GM23338 (cell line): ENCODE results near the gene C11orf16. TPM values are rescaled to one million over a fixed set of nuclear protein-coding genes. Genes with fewer than 3 reads are reported as not detected.

Experiments used
- ATAC-seq: fragments of 200-7000 bp; cut with Tn5 transposase; 3 replicates; pipeline ENCODE4 v1.9.1; 2020
- DNase-seq: peaks from one replicate; pipeline ENCODE4 v3.0.0-alpha.2; 2015; ENCODE audit warnings: low spot score
- H2AFZ ChIP-seq: fragments of 200-600 bp; sonication (generic); 2 replicates; pipeline ENCODE4 v1.8.0; 2016; ENCODE audit warnings: antibody characterized with exemption, mild to moderate bottlenecking, moderate library complexity
- H3F3A ChIP-seq: fragments of 200-600 bp; sonication (generic); replicated peaks from 2 replicates; pipeline ENCODE4 v1.8.0; 2017; ENCODE audit warnings: antibody characterized with exemption, mixed run types, low read depth
- H3K27ac ChIP-seq: fragments of 200-600 bp; sonication (generic); 2 replicates; pipeline ENCODE4 v1.6.1; 2016; ENCODE audit warnings: low read depth
- H3K27me3 ChIP-seq: fragments of 200-600 bp; sonication (generic); 2 replicates; pipeline ENCODE4 v1.8.0; 2016; ENCODE audit warnings: mild to moderate bottlenecking, mixed run types, moderate library complexity; ENCODE audit not compliant: insufficient read depth
- H3K36me3 ChIP-seq: fragments of 200-600 bp; sonication (generic); 2 replicates; pipeline ENCODE4 v1.8.0; 2016; ENCODE audit warnings: mild to moderate bottlenecking; ENCODE audit not compliant: insufficient read depth
- H3K4me1 ChIP-seq: fragments of 200-600 bp; sonication (generic); 2 replicates; pipeline ENCODE4 v1.8.0; 2016; ENCODE audit warnings: mild to moderate bottlenecking, moderate library complexity; ENCODE audit not compliant: insufficient read depth
- H3K4me2 ChIP-seq: fragments of 200-600 bp; sonication (generic); 2 replicates; pipeline ENCODE4 v1.7.1; 2017; ENCODE audit warnings: mixed run types
- H3K4me3 ChIP-seq: fragments of 200-600 bp; sonication (generic); 2 replicates; pipeline ENCODE4 v1.6.1; 2016; ENCODE audit warnings: mixed run types
- H3K79me2 ChIP-seq: fragments of 200-600 bp; sonication (generic); replicated peaks from 2 replicates; pipeline ENCODE4 v1.8.0; 2017; ENCODE audit warnings: mild to moderate bottlenecking; ENCODE audit not compliant: insufficient read depth
- H3K9me2 ChIP-seq: fragments of 200-600 bp; sonication (generic); 2 replicates; pipeline ENCODE4 v1.8.0; 2017; ENCODE audit not compliant: insufficient read depth
- H4K20me1 ChIP-seq: fragments of 200-600 bp; sonication (generic); replicated peaks from 2 replicates; pipeline ENCODE4 v1.8.0; 2017; ENCODE audit warnings: mild to moderate bottlenecking; ENCODE audit not compliant: insufficient read depth
- H3K27ac Mint-ChIP-seq: 2 replicates; pipeline ENCODE4 v1.8.0; 2020; ENCODE audit warnings: inconsistent platforms, mild to moderate bottlenecking, moderate library complexity, mixed read lengths
- H3K27me3 Mint-ChIP-seq: 3 replicates; pipeline ENCODE4 v1.8.0; 2022; ENCODE audit warnings: low read depth, mild to moderate bottlenecking, moderate library complexity, mixed read lengths, inconsistent platforms; ENCODE audit not compliant: insufficient read depth, poor library complexity
- H3K36me3 Mint-ChIP-seq: 3 replicates; pipeline ENCODE4 v1.8.0; 2021; ENCODE audit warnings: low read depth, mild to moderate bottlenecking, inconsistent platforms, moderate library complexity, mixed read lengths
- H3K4me1 Mint-ChIP-seq: 3 replicates; pipeline ENCODE4 v1.8.0; 2020; ENCODE audit warnings: mild to moderate bottlenecking, inconsistent platforms, mixed read lengths
- H3K4me3 Mint-ChIP-seq: 3 replicates; pipeline ENCODE4 v1.8.0; 2021; ENCODE audit warnings: moderate library complexity, mild to moderate bottlenecking, inconsistent platforms, mixed read lengths
- H3K9me3 Mint-ChIP-seq: 3 replicates; pipeline ENCODE4 v1.8.0; 2020; ENCODE audit warnings: moderate library complexity, mild to moderate bottlenecking, inconsistent platforms, mixed read lengths
- CREB1 ChIP-seq: fragments of 250-450 bp; sonication (Bioruptor Pico); IDR thresholded peaks from 2 replicates; pipeline ENCODE4 v1.5.0; 2020; ENCODE audit warnings: low read depth, mild to moderate bottlenecking, moderate library complexity
- NANOG ChIP-seq: IDR thresholded peaks from 2 replicates; pipeline ENCODE4 v1.6.1; 2016; ENCODE audit warnings: antibody characterized with exemption, borderline replicate concordance
- POLR2AphosphoS5 ChIP-seq: IDR thresholded peaks from 2 replicates; pipeline ENCODE4 v1.6.1; 2016; ENCODE audit warnings: antibody characterized with exemption, low read depth
- STAT1 ChIP-seq: IDR thresholded peaks from one replicate; pipeline ENCODE4 v1.6.1; 2016; ENCODE audit warnings: antibody characterized with exemption; ENCODE audit not compliant: unreplicated experiment
- ZNF114 ChIP-seq: fragments of 250-450 bp; sonication (Bioruptor Pico); IDR thresholded peaks from 2 replicates; pipeline ENCODE4 v1.5.0; 2020; ENCODE audit warnings: mild to moderate bottlenecking, moderate library complexity
- ZNF331 ChIP-seq: fragments of 250-450 bp; sonication (Bioruptor Pico); IDR thresholded peaks from 2 replicates; pipeline ENCODE4 v1.5.0; 2020; ENCODE audit warnings: low read depth, mild to moderate bottlenecking, moderate library complexity
- polyA plus RNA-seq: library from polyadenylated mRNA; unstranded; fragments of >200 nt; fragmentation: Nextera tagmentation; extraction: Ambion mirVana; gene quantifications from 2 replicates; pipeline ENCODE4 v1.2.1, GENCODE V29; 2016
- total RNA-seq: library from RNA; depleted of rRNA; stranded (reverse); fragments of >200 nt; shearing (Covaris generic); gene quantifications from 2 replicates; pipeline ENCODE4 v1.2.3, GENCODE V29; 2014
- TF ChIP-seq, protein P1 (sequence below): fragments of 250-450 bp; sonication (Bioruptor Pico); IDR thresholded peaks from 2 replicates; pipeline ENCODE4 v1.5.0; 2020; ENCODE audit warnings: mild to moderate bottlenecking, moderate library complexity
- TF ChIP-seq, protein P2 (sequence below): IDR thresholded peaks from one replicate; pipeline ENCODE4 v1.6.1; 2018; ENCODE audit warnings: antibody characterized with exemption; ENCODE audit not compliant: unreplicated experiment

Gene C11orf16
- total and polyA plus RNA-seq, 2 experiments from 2014 or later, result not detected

DNA sequence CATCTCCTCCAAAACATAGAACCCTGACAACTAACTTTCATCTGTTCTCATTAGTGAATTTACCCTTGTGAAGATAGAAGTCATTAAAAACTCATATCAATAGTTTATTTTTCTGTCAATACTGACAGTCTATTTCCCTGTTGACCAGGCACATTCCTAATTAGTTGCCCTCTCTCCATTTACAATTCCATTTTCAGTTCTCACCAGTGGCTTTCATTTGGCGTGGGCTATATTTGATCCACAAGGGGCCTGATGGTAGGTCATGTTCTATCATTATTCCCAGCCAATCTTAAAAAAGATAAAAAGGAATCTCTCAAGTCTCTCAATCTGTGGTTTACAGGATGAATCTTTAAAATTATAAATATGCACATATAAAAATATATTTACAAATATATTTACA is 25.6 kb downstream of the C11orf16 start:
- no peaks in the 10 kb centered on the region; the same call in 2 of the 3 replicates for H3K36me3 Mint-ChIP-seq
- Histone ChIP-seq H3F3A (peaks cover 4% of the 10 kb centered on the region; the same call in 1 of the 2 replicates), H3K79me2 (no peaks in the 10 kb centered on the region), H3K4me2 (no peak overlapping the region), H3K36me3 (no peaks in the 10 kb centered on the region), H3K27ac (no peak overlapping the region), H2AFZ (no peak overlapping the region), H3K27me3 (peaks cover 25% of the 10 kb centered on the region), H4K20me1 (no peaks in the 10 kb centered on the region), H3K9me2 (no peaks in the 10 kb centered on the region), H3K4me3 (no peak overlapping the region), H3K4me1 (peaks cover 8% of the 10 kb centered on the region)
- H3K27ac Mint-ChIP-seq, result no peak overlapping the region
- H3K9me3 Mint-ChIP-seq, result no peaks in the 10 kb centered on the region
- H3K4me1 Mint-ChIP-seq, result peaks cover 9% of the 10 kb centered on the region
- peaks cover 14% of the 10 kb centered on the region for H3K27me3 Mint-ChIP-seq
- ATAC-seq, result no peak
- no peak for DNase-seq
- no peak overlapping the region for H3K4me3 Mint-ChIP-seq
- TF ChIP-seq ZNF114 (no peak), NANOG (no peak), ZNF331 (CRISPR knock-in tag) (no peak), POLR2AphosphoS5 (no peak), CREB1 (no peak), STAT1 (no peak)
- TF ChIP-seq, protein P1, sequence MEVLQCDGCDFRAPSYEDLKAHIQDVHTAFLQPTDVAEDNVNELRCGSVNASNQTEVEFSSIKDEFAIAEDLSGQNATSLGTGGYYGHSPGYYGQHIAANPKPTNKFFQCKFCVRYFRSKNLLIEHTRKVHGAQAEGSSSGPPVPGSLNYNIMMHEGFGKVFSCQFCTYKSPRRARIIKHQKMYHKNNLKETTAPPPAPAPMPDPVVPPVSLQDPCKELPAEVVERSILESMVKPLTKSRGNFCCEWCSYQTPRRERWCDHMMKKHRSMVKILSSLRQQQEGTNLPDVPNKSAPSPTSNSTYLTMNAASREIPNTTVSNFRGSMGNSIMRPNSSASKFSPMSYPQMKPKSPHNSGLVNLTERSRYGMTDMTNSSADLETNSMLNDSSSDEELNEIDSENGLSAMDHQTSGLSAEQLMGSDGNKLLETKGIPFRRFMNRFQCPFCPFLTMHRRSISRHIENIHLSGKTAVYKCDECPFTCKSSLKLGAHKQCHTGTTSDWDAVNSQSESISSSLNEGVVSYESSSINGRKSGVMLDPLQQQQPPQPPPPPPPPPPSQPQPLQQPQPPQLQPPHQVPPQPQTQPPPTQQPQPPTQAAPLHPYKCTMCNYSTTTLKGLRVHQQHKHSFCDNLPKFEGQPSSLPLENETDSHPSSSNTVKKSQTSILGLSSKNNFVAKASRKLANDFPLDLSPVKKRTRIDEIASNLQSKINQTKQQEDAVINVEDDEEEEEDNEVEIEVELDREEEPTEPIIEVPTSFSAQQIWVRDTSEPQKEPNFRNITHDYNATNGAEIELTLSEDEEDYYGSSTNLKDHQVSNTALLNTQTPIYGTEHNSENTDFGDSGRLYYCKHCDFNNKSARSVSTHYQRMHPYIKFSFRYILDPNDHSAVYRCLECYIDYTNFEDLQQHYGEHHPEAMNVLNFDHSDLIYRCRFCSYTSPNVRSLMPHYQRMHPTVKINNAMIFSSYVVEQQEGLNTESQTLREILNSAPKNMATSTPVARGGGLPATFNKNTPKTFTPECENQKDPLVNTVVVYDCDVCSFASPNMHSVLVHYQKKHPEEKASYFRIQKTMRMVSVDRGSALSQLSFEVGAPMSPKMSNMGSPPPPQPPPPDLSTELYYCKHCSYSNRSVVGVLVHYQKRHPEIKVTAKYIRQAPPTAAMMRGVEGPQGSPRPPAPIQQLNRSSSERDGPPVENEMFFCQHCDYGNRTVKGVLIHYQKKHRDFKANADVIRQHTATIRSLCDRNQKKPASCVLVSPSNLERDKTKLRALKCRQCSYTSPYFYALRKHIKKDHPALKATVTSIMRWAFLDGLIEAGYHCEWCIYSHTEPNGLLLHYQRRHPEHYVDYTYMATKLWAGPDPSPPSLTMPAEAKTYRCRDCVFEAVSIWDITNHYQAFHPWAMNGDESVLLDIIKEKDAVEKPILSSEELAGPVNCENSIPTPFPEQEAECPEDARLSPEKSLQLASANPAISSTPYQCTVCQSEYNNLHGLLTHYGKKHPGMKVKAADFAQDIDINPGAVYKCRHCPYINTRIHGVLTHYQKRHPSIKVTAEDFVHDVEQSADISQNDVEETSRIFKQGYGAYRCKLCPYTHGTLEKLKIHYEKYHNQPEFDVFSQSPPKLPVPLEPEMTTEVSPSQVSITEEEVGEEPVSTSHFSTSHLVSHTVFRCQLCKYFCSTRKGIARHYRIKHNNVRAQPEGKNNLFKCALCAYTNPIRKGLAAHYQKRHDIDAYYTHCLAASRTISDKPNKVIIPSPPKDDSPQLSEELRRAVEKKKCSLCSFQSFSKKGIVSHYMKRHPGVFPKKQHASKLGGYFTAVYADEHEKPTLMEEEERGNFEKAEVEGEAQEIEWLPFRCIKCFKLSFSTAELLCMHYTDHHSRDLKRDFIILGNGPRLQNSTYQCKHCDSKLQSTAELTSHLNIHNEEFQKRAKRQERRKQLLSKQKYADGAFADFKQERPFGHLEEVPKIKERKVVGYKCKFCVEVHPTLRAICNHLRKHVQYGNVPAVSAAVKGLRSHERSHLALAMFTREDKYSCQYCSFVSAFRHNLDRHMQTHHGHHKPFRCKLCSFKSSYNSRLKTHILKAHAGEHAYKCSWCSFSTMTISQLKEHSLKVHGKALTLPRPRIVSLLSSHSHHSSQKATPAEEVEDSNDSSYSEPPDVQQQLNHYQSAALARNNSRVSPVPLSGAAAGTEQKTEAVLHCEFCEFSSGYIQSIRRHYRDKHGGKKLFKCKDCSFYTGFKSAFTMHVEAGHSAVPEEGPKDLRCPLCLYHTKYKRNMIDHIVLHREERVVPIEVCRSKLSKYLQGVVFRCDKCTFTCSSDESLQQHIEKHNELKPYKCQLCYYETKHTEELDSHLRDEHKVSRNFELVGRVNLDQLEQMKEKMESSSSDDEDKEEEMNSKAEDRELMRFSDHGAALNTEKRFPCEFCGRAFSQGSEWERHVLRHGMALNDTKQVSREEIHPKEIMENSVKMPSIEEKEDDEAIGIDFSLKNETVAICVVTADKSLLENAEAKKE, result no peak
- TF ChIP-seq, protein P2, sequence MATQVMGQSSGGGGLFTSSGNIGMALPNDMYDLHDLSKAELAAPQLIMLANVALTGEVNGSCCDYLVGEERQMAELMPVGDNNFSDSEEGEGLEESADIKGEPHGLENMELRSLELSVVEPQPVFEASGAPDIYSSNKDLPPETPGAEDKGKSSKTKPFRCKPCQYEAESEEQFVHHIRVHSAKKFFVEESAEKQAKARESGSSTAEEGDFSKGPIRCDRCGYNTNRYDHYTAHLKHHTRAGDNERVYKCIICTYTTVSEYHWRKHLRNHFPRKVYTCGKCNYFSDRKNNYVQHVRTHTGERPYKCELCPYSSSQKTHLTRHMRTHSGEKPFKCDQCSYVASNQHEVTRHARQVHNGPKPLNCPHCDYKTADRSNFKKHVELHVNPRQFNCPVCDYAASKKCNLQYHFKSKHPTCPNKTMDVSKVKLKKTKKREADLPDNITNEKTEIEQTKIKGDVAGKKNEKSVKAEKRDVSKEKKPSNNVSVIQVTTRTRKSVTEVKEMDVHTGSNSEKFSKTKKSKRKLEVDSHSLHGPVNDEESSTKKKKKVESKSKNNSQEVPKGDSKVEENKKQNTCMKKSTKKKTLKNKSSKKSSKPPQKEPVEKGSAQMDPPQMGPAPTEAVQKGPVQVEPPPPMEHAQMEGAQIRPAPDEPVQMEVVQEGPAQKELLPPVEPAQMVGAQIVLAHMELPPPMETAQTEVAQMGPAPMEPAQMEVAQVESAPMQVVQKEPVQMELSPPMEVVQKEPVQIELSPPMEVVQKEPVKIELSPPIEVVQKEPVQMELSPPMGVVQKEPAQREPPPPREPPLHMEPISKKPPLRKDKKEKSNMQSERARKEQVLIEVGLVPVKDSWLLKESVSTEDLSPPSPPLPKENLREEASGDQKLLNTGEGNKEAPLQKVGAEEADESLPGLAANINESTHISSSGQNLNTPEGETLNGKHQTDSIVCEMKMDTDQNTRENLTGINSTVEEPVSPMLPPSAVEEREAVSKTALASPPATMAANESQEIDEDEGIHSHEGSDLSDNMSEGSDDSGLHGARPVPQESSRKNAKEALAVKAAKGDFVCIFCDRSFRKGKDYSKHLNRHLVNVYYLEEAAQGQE, result no peak
